ENCODE results near the gene LDB2.

The LDB2 gene

GRCh38 chr4:16684935-16685334, 213.5 kb downstream of the LDB2 start:
- no peak for DNase-seq
- no peaks in the 10 kb centered on the region for H4K20me1 ChIP-seq (ENCODE audit: insufficient read depth, low read length)
- H3K36me3 ChIP-seq (replicated peaks; ENCODE audit: insufficient read depth, low read length) = no peaks in the 10 kb centered on the region
- H3K4me2 ChIP-seq (ENCODE audit: low read depth, low read length) = no peak overlapping the region
- no peaks in the 10 kb centered on the region for H3K4me1 ChIP-seq (ENCODE audit: low read length)
- no peak overlapping the region for H2AFZ ChIP-seq (ENCODE audit: low read length)
- H3K27me3 ChIP-seq (replicated peaks; ENCODE audit: insufficient read depth, low read length) = no peaks in the 10 kb centered on the region
- TF ChIP-seq EZH2 (optimal IDR thresholded peaks at IDR 0.05; ENCODE audit: low read depth, low read length) = no peak
- TF ChIP-seq EZH2phosphoT487 (IDR thresholded peaks at IDR 0.05; ENCODE audit: low read length) = no peak
- no peak for TF ChIP-seq CTCF (IDR thresholded peaks at IDR 0.05; ENCODE audit: low read length)
- H3K79me2 ChIP-seq (ENCODE audit: low read length) = no peaks in the 10 kb centered on the region
- no peak overlapping the region for H3K27ac ChIP-seq (ENCODE audit: low read length)
- H3K4me3 ChIP-seq (ENCODE audit: low read length) = no peak overlapping the region
- no peaks in the 10 kb centered on the region for H3K9me3 ChIP-seq (replicated peaks; ENCODE audit: insufficient read depth, low read length)
- H3K9ac ChIP-seq (ENCODE audit: low read length) = no peak overlapping the region
- no peaks in the 10 kb centered on the region for H3F3A ChIP-seq (ENCODE audit: insufficient read depth, low read length)
- no peaks in the 10 kb centered on the region for H3K9me2 ChIP-seq (replicated peaks; ENCODE audit: insufficient read depth, low read length)

- Histone ChIP-seq H3K27me3 (replicated peaks; ENCODE audit: insufficient read depth, low read length) (no peaks in the 10 kb centered on the region), H3K9me3 (replicated peaks; ENCODE audit: insufficient read depth, low read length) (no peaks in the 10 kb centered on the region), H3K4me2 (ENCODE audit: low read depth, low read length) (no peak overlapping the region), H3K4me3 (ENCODE audit: low read length) (no peak overlapping the region), H3K79me2 (ENCODE audit: low read length) (no peaks in the 10 kb centered on the region), H3K27ac (ENCODE audit: low read length) (no peak overlapping the region), H4K20me1 (ENCODE audit: insufficient read depth, low read length) (no peaks in the 10 kb centered on the region), H3K36me3 (replicated peaks; ENCODE audit: insufficient read depth, low read length) (no peaks in the 10 kb centered on the region), H3K9me2 (replicated peaks; ENCODE audit: insufficient read depth, low read length) (no peaks in the 10 kb centered on the region), H3K4me1 (ENCODE audit: low read length) (no peaks in the 10 kb centered on the region), H3F3A (ENCODE audit: insufficient read depth, low read length) (no peaks in the 10 kb centered on the region), H2AFZ (ENCODE audit: low read length) (no peak overlapping the region), H3K9ac (ENCODE audit: low read length) (no peak overlapping the region)
- DNase-seq = no peak
- TF ChIP-seq CTCF (IDR thresholded peaks at IDR 0.05; ENCODE audit: low read length) (no peak), EZH2 (optimal IDR thresholded peaks at IDR 0.05; ENCODE audit: low read depth, low read length) (no peak), EZH2phosphoT487 (IDR thresholded peaks at IDR 0.05; ENCODE audit: low read length) (no peak)
Observed at GRCh38 chr4:16684097-16684496, 214.3 kb downstream of the LDB2 start.

- no peak for TF ChIP-seq CTCF (IDR thresholded peaks at IDR 0.05; ENCODE audit: low read length)
- no peak for TF ChIP-seq EZH2phosphoT487 (IDR thresholded peaks at IDR 0.05; ENCODE audit: low read length)
- TF ChIP-seq EZH2 (optimal IDR thresholded peaks at IDR 0.05; ENCODE audit: low read depth, low read length) = no peak
- Histone ChIP-seq H3K4me3 (ENCODE audit: low read length) (no peak overlapping the region), H4K20me1 (ENCODE audit: insufficient read depth, low read length) (no peaks in the 10 kb centered on the region), H3K9me3 (replicated peaks; ENCODE audit: insufficient read depth, low read length) (no peaks in the 10 kb centered on the region), H3K4me2 (ENCODE audit: low read depth, low read length) (no peak overlapping the region), H2AFZ (ENCODE audit: low read length) (no peak overlapping the region), H3F3A (ENCODE audit: insufficient read depth, low read length) (no peaks in the 10 kb centered on the region), H3K79me2 (ENCODE audit: low read length) (no peaks in the 10 kb centered on the region), H3K4me1 (ENCODE audit: low read length) (no peaks in the 10 kb centered on the region), H3K9me2 (replicated peaks; ENCODE audit: insufficient read depth, low read length) (no peaks in the 10 kb centered on the region), H3K27ac (ENCODE audit: low read length) (no peak overlapping the region), H3K9ac (ENCODE audit: low read length) (no peak overlapping the region), H3K36me3 (replicated peaks; ENCODE audit: insufficient read depth, low read length) (no peaks in the 10 kb centered on the region), H3K27me3 (replicated peaks; ENCODE audit: insufficient read depth, low read length) (no peaks in the 10 kb centered on the region)
- DNase-seq = no peak
Observed at GRCh38 chr4:16682975-16683374, 215.5 kb downstream of the LDB2 start.

Data from MM.1S (cell line).